Neural cell (in vitro differentiated cells): ENCODE data around the gene DUSP7. TPM values are rescaled to one million over a fixed set of nuclear protein-coding genes. Genes with fewer than 3 reads are reported as not detected.

Experiments
- H2AFZ ChIP-seq: fragments of 200-600, 300-800 bp; sonication (generic), shearing (Covaris generic); 2 replicates; pipeline ENCODE4 v1.6.0; 2014; ENCODE audit warnings: low read depth, mild to moderate bottlenecking, antibody characterized with exemption, low read length, moderate library complexity
- H3F3A ChIP-seq: fragments of 200-600 bp; shearing (Covaris generic); 2 replicates; pipeline ENCODE4 v1.6.1; 2016; ENCODE audit warnings: mild to moderate bottlenecking, moderate library complexity, mixed read lengths, antibody characterized with exemption, low read length; ENCODE audit not compliant: insufficient read depth, poor library complexity, severe bottlenecking
- H3K27ac ChIP-seq: fragments of 200-600, 300-800 bp; sonication (generic), shearing (Covaris generic); 2 replicates; pipeline ENCODE4 v1.5.1; 2014; ENCODE audit warnings: mild to moderate bottlenecking, low read length, moderate library complexity
- H3K27me3 ChIP-seq: fragments of 300-800, 200-600 bp; sonication (generic), shearing (Covaris generic); 2 replicates; pipeline ENCODE4 v1.6.0; 2014; ENCODE audit warnings: mild to moderate bottlenecking, low read depth, low read length, moderate library complexity; ENCODE audit not compliant: insufficient read depth
- H3K36me3 ChIP-seq: fragments of 300-800, 200-600 bp; sonication (generic), shearing (Covaris generic); 2 replicates; pipeline ENCODE4 v1.5.1; 2014; ENCODE audit warnings: mild to moderate bottlenecking, antibody characterized with exemption, low read length, moderate library complexity; ENCODE audit not compliant: insufficient read depth
- H3K4me2 ChIP-seq: fragments of 300-800, 200-600 bp; sonication (generic), shearing (Covaris generic); 2 replicates; pipeline ENCODE4 v1.6.0; 2014; ENCODE audit warnings: mild to moderate bottlenecking, low read length
- H3K4me3 ChIP-seq: fragments of 300-800, 200-600 bp; sonication (generic), shearing (Covaris generic); 2 replicates; pipeline ENCODE4 v1.5.1; 2014; ENCODE audit warnings: mild to moderate bottlenecking, low read length, moderate library complexity
- H3K79me2 ChIP-seq: fragments of 200-600 bp; shearing (Covaris generic); replicated peaks from 2 replicates; pipeline ENCODE4 v1.6.0; 2014; ENCODE audit warnings: mild to moderate bottlenecking, low read length, moderate library complexity; ENCODE audit not compliant: insufficient read depth
- H3K9ac ChIP-seq: fragments of 300-800, 200-600 bp; sonication (generic), shearing (Covaris generic); 2 replicates; pipeline ENCODE4 v1.6.1; 2016; ENCODE audit warnings: mild to moderate bottlenecking, low read length, mixed read lengths
- H3K9me2 ChIP-seq: fragments of 200-600 bp; shearing (Covaris generic); 2 replicates; pipeline ENCODE4 v1.6.1; 2016; ENCODE audit warnings: mild to moderate bottlenecking, low read length, mixed read lengths; ENCODE audit not compliant: insufficient read depth
- H3K9me3 ChIP-seq: fragments of 200-600, 300-800 bp; sonication (generic), shearing (Covaris generic); 2 replicates; pipeline ENCODE4 v1.6.1; 2016; ENCODE audit warnings: mild to moderate bottlenecking, mixed run types, low read length, moderate library complexity, mixed read lengths
- H4K20me1 ChIP-seq: fragments of 200-600 bp; shearing (Covaris generic); 2 replicates; pipeline ENCODE4 v1.6.1; 2016; ENCODE audit warnings: mild to moderate bottlenecking, mixed run types; ENCODE audit not compliant: insufficient read depth
- CTCF ChIP-seq: fragments of 450-650 bp; IDR thresholded peaks from 2 replicates; pipeline ENCODE4 v1.5.1; 2014; ENCODE audit warnings: antibody characterized with exemption, mild to moderate bottlenecking, moderate library complexity; ENCODE audit not compliant: poor library complexity, severe bottlenecking
- EP300 ChIP-seq: fragments of 450-650 bp; conservative IDR thresholded peaks from 2 replicates; pipeline ENCODE4 v1.6.1; 2014; ENCODE audit warnings: antibody characterized with exemption, mild to moderate bottlenecking, moderate library complexity; ENCODE audit not compliant: poor library complexity, severe bottlenecking
- EZH2 ChIP-seq: fragments of 200-600, 300-800 bp; shearing (Covaris generic), sonication (generic); IDR thresholded peaks from 2 replicates; pipeline ENCODE4 v1.6.1; 2014; ENCODE audit warnings: antibody characterized with exemption, low read length, borderline replicate concordance, mild to moderate bottlenecking; ENCODE audit not compliant: insufficient read depth, poor library complexity, severe bottlenecking
- MXI1 ChIP-seq: fragments of 450-650 bp; conservative IDR thresholded peaks from 2 replicates; pipeline ENCODE4 v1.6.1; 2014; ENCODE audit warnings: antibody characterized with exemption, mild to moderate bottlenecking; ENCODE audit not compliant: poor library complexity, severe bottlenecking
- POLR2AphosphoS5 ChIP-seq: IDR thresholded peaks from 2 replicates; pipeline ENCODE4 v1.6.1; 2012
- RAD21 ChIP-seq: fragments of 450-650 bp; conservative IDR thresholded peaks from 2 replicates; pipeline ENCODE4 v1.6.1; 2014; ENCODE audit warnings: antibody characterized with exemption, mild to moderate bottlenecking, moderate library complexity
- REST ChIP-seq: IDR thresholded peaks from 2 replicates; pipeline ENCODE4 v1.6.1; 2012; ENCODE audit warnings: borderline replicate concordance
- SMC3 ChIP-seq: fragments of 450-650 bp; conservative IDR thresholded peaks from 2 replicates; pipeline ENCODE4 v1.6.1; 2014; ENCODE audit warnings: antibody characterized with exemption, mild to moderate bottlenecking, moderate library complexity; ENCODE audit not compliant: poor library complexity
- TAF1 ChIP-seq: IDR thresholded peaks from 2 replicates; pipeline ENCODE4 v1.6.1; 2012; ENCODE audit warnings: low read depth
- polyA plus RNA-seq: library from polyadenylated mRNA; depleted of rRNA; stranded (reverse); fragments of >200 nt; gene quantifications from 2 replicates; pipeline ENCODE4 v1.2.3, GENCODE V29; 2014

The DUSP7 gene
- polyA plus RNA-seq, 1 donor from 2014 or later = 8.5 TPM

GRCh38 chr3:52031896-52032295 is 24.5 kb downstream of the DUSP7 start:
- Histone ChIP-seq H3K36me3 (no peaks in the 10 kb centered on the region), H3K27ac (no peak overlapping the region)

GRCh38 chr3:52030714-52031310 is 25.6 kb downstream of the DUSP7 start:
- H3F3A ChIP-seq = no peaks in the 10 kb centered on the region
- H2AFZ ChIP-seq = no peak overlapping the region
- no peaks in the 10 kb centered on the region for H4K20me1 ChIP-seq
- no peak overlapping the region for H3K4me2 ChIP-seq
- no peak overlapping the region for H3K9ac ChIP-seq
- no peak overlapping the region for H3K4me3 ChIP-seq
- H3K9me3 ChIP-seq = no peaks in the 10 kb centered on the region
- H3K27ac ChIP-seq = no peak overlapping the region
- H3K79me2 ChIP-seq = no peaks in the 10 kb centered on the region
- H3K9me2 ChIP-seq = no peaks in the 10 kb centered on the region
- no peaks in the 10 kb centered on the region for H3K27me3 ChIP-seq
- H3K36me3 ChIP-seq = no peaks in the 10 kb centered on the region
- no peak for TF ChIP-seq REST
- no peak for TF ChIP-seq MXI1
- no peak for TF ChIP-seq EP300
- no peak for TF ChIP-seq SMC3
- no peak for TF ChIP-seq RAD21
- no peak for TF ChIP-seq TAF1

More at GRCh38 chr3:52031896-52032295, 24.5 kb downstream of the DUSP7 start:
- H4K20me1 ChIP-seq = no peaks in the 10 kb centered on the region
- no peaks in the 10 kb centered on the region for H3K27me3 ChIP-seq
- no peak overlapping the region for H3K4me2 ChIP-seq
- no peak overlapping the region for H3K9ac ChIP-seq
- no peaks in the 10 kb centered on the region for H3K9me2 ChIP-seq
- H3K9me3 ChIP-seq = no peaks in the 10 kb centered on the region
- no peak overlapping the region for H2AFZ ChIP-seq
- no peaks in the 10 kb centered on the region for H3F3A ChIP-seq
- no peak for TF ChIP-seq TAF1
- TF ChIP-seq SMC3 = no peak
- no peak for TF ChIP-seq EZH2
- TF ChIP-seq CTCF = no peak
- no peak for TF ChIP-seq RAD21
- TF ChIP-seq EP300 = no peak
- TF ChIP-seq REST = no peak
- no peak for TF ChIP-seq MXI1
- no peak for TF ChIP-seq POLR2AphosphoS5
- H3K4me3 ChIP-seq = no peak overlapping the region
- no peaks in the 10 kb centered on the region for H3K79me2 ChIP-seq
